Hepatocyte (in vitro differentiated cells): ENCODE results near the gene HTR2A. TPM values are rescaled to one million over a fixed set of nuclear protein-coding genes. Genes with fewer than 3 reads are reported as not detected.

ENCODE experiments used
- DNase-seq: peaks from one replicate; pipeline ENCODE4 v3.0.0-alpha.2; 2016; ENCODE audit warnings: low spot score
- H2AFZ ChIP-seq: fragments of 200-600 bp; sonication (generic); 2 replicates; pipeline ENCODE4 v1.6.0; 2016; ENCODE audit warnings: antibody characterized with exemption, mild to moderate bottlenecking
- H3K27ac ChIP-seq: fragments of 200-600 bp; sonication (generic); 2 replicates; pipeline ENCODE4 v1.5.1; 2016; ENCODE audit warnings: mild to moderate bottlenecking
- H3K27me3 ChIP-seq: fragments of 200-600 bp; sonication (generic); 2 replicates; pipeline ENCODE4 v1.6.1; 2016
- H3K36me3 ChIP-seq: fragments of 200-600 bp; sonication (generic); replicated peaks from 2 replicates; pipeline ENCODE4 v1.5.1; 2016; ENCODE audit warnings: low read depth; ENCODE audit not compliant: insufficient read depth
- H3K4me1 ChIP-seq: fragments of 200-600 bp; sonication (generic); 2 replicates; pipeline ENCODE4 v1.5.1; 2016; ENCODE audit warnings: mild to moderate bottlenecking, moderate library complexity; ENCODE audit not compliant: insufficient read depth
- H3K4me2 ChIP-seq: fragments of 200-600 bp; sonication (generic); 2 replicates; pipeline ENCODE4 v1.6.0; 2016
- H3K4me3 ChIP-seq: fragments of 200-600 bp; sonication (generic); 2 replicates; pipeline ENCODE4 v1.5.1; 2016; ENCODE audit warnings: mild to moderate bottlenecking
- H3K79me2 ChIP-seq: fragments of 200-600 bp; sonication (generic); 2 replicates; pipeline ENCODE4 v1.6.0; 2017; ENCODE audit warnings: mild to moderate bottlenecking
- H3K9me2 ChIP-seq: fragments of 200-600 bp; sonication (generic); replicated peaks from 2 replicates; pipeline ENCODE4 v1.6.0; 2017; ENCODE audit warnings: mild to moderate bottlenecking; ENCODE audit not compliant: insufficient read depth
- H3K9me3 ChIP-seq: fragments of 200-600 bp; sonication (generic); 2 replicates; pipeline ENCODE4 v1.5.1; 2016; ENCODE audit warnings: low read depth, mild to moderate bottlenecking
- H4K20me1 ChIP-seq: fragments of 200-600 bp; sonication (generic); 2 replicates; pipeline ENCODE4 v1.6.0; 2016; ENCODE audit warnings: mild to moderate bottlenecking; ENCODE audit not compliant: insufficient read depth, poor library complexity, severe bottlenecking
- CTCF ChIP-seq: fragments of 200-600 bp; sonication (generic); IDR thresholded peaks from 2 replicates; pipeline ENCODE4 v1.5.1; 2016; ENCODE audit warnings: antibody characterized with exemption, mild to moderate bottlenecking; ENCODE audit not compliant: poor library complexity
- EZH2 ChIP-seq: fragments of 200-600 bp; sonication (generic); IDR thresholded peaks from 2 replicates; pipeline ENCODE4 v1.6.1; 2016; ENCODE audit warnings: antibody characterized with exemption, mild to moderate bottlenecking, borderline replicate concordance
- EZH2phosphoT487 ChIP-seq: fragments of 200-600 bp; sonication (generic); IDR thresholded peaks from one replicate; pipeline ENCODE4 v1.6.1; 2018; ENCODE audit warnings: antibody characterized with exemption, mild to moderate bottlenecking, low read depth, moderate library complexity; ENCODE audit not compliant: unreplicated experiment, severe bottlenecking
- WGBS: methylation state at CpG from one replicate; pipeline ENCODE4 v1.1.6; 2016; ENCODE audit warnings: low lambda C conversion rate; ENCODE audit errors: missing lambda C conversion rate; 5-methylcytosine and 5-hydroxymethylcytosine counted together
- polyA plus RNA-seq: library from polyadenylated mRNA; unstranded; fragments of >200 nt; fragmentation: Nextera tagmentation; extraction: Ambion mirVana; gene quantifications from 2 replicates; pipeline ENCODE4 v1.2.1, GENCODE V29; 2016
- total RNA-seq: library from RNA; depleted of rRNA; stranded (reverse); fragments of >200 nt; gene quantifications from 2 replicates; pipeline ENCODE4 v1.2.3, GENCODE V29; 2014

Gene HTR2A
- total and polyA plus RNA-seq, 2 experiments from 2014 or later, result 0.23 TPM; not detected in 1

GRCh38 chr13:46894568-46894967, 2.3 kb downstream of the HTR2A start:
- H4K20me1 ChIP-seq, result no peaks in the 10 kb centered on the region
- H3K27me3 ChIP-seq, result peaks cover 7% of the 10 kb centered on the region
- TF ChIP-seq CTCF, result no peak
- peak overlapping the region; percentile 87 for H3K4me2 ChIP-seq
- no peak for DNase-seq
- peak overlapping the region; percentile 94 for H2AFZ ChIP-seq
- no peaks in the 10 kb centered on the region for H3K9me2 ChIP-seq
- no peak overlapping the region for H3K27ac ChIP-seq
- no peaks in the 10 kb centered on the region for H3K36me3 ChIP-seq
- no peaks in the 10 kb centered on the region for H3K79me2 ChIP-seq
- H3K4me3 ChIP-seq, result no peak overlapping the region
- H3K4me1 ChIP-seq, result peaks cover 4% of the 10 kb centered on the region
- no peaks in the 10 kb centered on the region for H3K9me3 ChIP-seq

GRCh38 chr13:46893798-46894560, 2.9 kb downstream of the HTR2A start:
- Histone ChIP-seq H3K9me2 (no peaks in the 10 kb centered on the region), H3K36me3 (no peaks in the 10 kb centered on the region), H3K27me3 (peaks cover 13% of the 10 kb centered on the region), H3K4me3 (peak overlapping the region; percentile 68), H3K4me2 (peak overlapping the region; percentile 87), H4K20me1 (no peaks in the 10 kb centered on the region), H3K79me2 (no peaks in the 10 kb centered on the region), H3K4me1 (peaks cover 4% of the 10 kb centered on the region), H3K9me3 (no peaks in the 10 kb centered on the region), H2AFZ (peak overlapping the region; percentile 94), H3K27ac (no peak overlapping the region)
- DNase-seq, result peak; percentile 87
- 6% methylated on average over 26 of the region's 34 CpGs for WGBS
- TF ChIP-seq CTCF (peak; percentile 99), EZH2phosphoT487 (no peak)

- Histone ChIP-seq H3K4me2 (peak overlapping the region; percentile 87), H3K36me3 (no peaks in the 10 kb centered on the region), H3K4me1 (peaks cover 4% of the 10 kb centered on the region), H3K27ac (no peak overlapping the region), H2AFZ (peak overlapping the region; percentile 94), H4K20me1 (no peaks in the 10 kb centered on the region), H3K9me3 (no peaks in the 10 kb centered on the region), H3K27me3 (peaks cover 18% of the 10 kb centered on the region), H3K4me3 (peak overlapping the region; percentile 68), H3K9me2 (no peaks in the 10 kb centered on the region), H3K79me2 (no peaks in the 10 kb centered on the region)
- DNase-seq, result no peak
- 44% methylated on average over 4 of the region's 4 CpGs for WGBS
- TF ChIP-seq EZH2phosphoT487 (no peak), EZH2 (no peak), CTCF (no peak)
Observed at GRCh38 chr13:46893221-46893740, 3.6 kb downstream of the HTR2A start.
